DND-41 (cell line): Measurements from ENCODE around the gene FHAD1.
"Not testable (repeated sequence)": the region's sequence is repeated elsewhere in the genome, so short reads cannot be mapped to it uniquely, and the experiment has no call there.

ENCODE experiments used
- ATAC-seq: fragments of 200-7000 bp; cut with Tn5 transposase; 3 replicates; pipeline ENCODE4 v1.9.1; 2021; ENCODE audit warnings: low read depth; ENCODE audit not compliant: insufficient read depth
- DNase-seq: peaks from one replicate; pipeline ENCODE4 v3.0.0-alpha.2; 2020
- H2AFZ ChIP-seq: 2 replicates; pipeline ENCODE4 v1.6.0; 2012; ENCODE audit warnings: low read depth, low read length
- H3K27ac ChIP-seq: 2 replicates; pipeline ENCODE4 v1.5.1; 2012; ENCODE audit warnings: low read length, inconsistent platforms
- H3K27me3 ChIP-seq: fragments of 200-600 bp; sonication (generic); 2 replicates; pipeline ENCODE4 v1.6.0; 2012; ENCODE audit warnings: low read length, mild to moderate bottlenecking, inconsistent platforms; ENCODE audit not compliant: insufficient read depth, poor library complexity
- H3K36me3 ChIP-seq: 2 replicates; pipeline ENCODE4 v1.5.1; 2012; ENCODE audit warnings: low read length, inconsistent platforms; ENCODE audit not compliant: insufficient read depth
- H3K4me1 ChIP-seq: 2 replicates; pipeline ENCODE4 v1.5.1; 2012; ENCODE audit warnings: mild to moderate bottlenecking, low read length; ENCODE audit not compliant: insufficient read depth
- H3K4me2 ChIP-seq: 2 replicates; pipeline ENCODE4 v1.6.0; 2012; ENCODE audit warnings: mild to moderate bottlenecking, moderate library complexity, low read length, inconsistent platforms; ENCODE audit not compliant: insufficient read depth
- H3K4me3 ChIP-seq, 2 experiments: fragments of 200-600 bp in 1 of 2; shearing (Covaris generic) in 1 of 2; 2 replicates each; pipeline ENCODE4 v1.5.1; 2012 to 2016; ENCODE audit warnings: inconsistent platforms in 2 of 2, low read length in 2 of 2, mild to moderate bottlenecking in 2 of 2, low read depth in 1 of 2, moderate library complexity in 1 of 2
- H3K79me2 ChIP-seq: 2 replicates; pipeline ENCODE4 v1.6.0; 2012; ENCODE audit warnings: low read length, inconsistent platforms; ENCODE audit not compliant: insufficient read depth
- H3K9ac ChIP-seq: 2 replicates; pipeline ENCODE4 v1.6.0; 2012; ENCODE audit warnings: low read depth, mild to moderate bottlenecking, inconsistent platforms, low read length, moderate library complexity
- H3K9me3 ChIP-seq: 2 replicates; pipeline ENCODE4 v1.5.1; 2012; ENCODE audit warnings: low read length, moderate library complexity, mild to moderate bottlenecking, inconsistent platforms; ENCODE audit not compliant: insufficient read depth, severe bottlenecking
- H4K20me1 ChIP-seq: 2 replicates; pipeline ENCODE4 v1.6.0; 2012; ENCODE audit warnings: low read length; ENCODE audit not compliant: insufficient read depth
- EZH2 ChIP-seq: IDR thresholded peaks from 3 replicates; pipeline ENCODE4 v1.6.1; 2012; ENCODE audit warnings: borderline replicate concordance, low read depth, mild to moderate bottlenecking, moderate library complexity, low read length, inconsistent platforms; ENCODE audit not compliant: severe bottlenecking
- TF ChIP-seq, protein P1 (sequence below): IDR thresholded peaks from 2 replicates; pipeline ENCODE4 v1.5.1; 2012; ENCODE audit warnings: borderline replicate concordance, low read length, moderate library complexity, mild to moderate bottlenecking; ENCODE audit not compliant: poor library complexity, severe bottlenecking; ENCODE audit errors: extremely low read depth

FHAD1 gene

DNA sequence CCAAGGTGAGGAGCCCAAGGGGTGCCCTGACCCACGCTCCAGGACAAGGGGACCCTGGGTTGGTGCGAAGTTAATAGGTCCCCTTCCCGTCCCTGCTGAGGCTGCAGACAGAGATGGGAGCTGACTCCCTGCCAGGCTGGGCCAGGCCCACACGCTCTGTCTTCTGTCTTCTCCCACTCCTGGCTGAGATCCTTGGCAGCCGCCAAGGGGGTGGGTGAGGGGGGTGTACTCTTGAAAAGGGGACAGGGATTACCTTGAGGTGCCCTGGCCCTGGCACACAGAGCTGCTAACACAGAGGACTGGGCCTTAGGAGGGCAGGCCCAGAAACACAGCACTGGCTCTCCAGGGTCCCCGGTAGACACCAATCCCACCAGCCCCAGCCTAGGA lies 180.2 kb downstream of the FHAD1 start:
- Histone ChIP-seq H2AFZ (no peak overlapping the region), H3K4me1 (no peaks in the 10 kb centered on the region), H3K4me2 (no peak overlapping the region), H3K27me3 (no peaks in the 10 kb centered on the region), H3K9ac (no peak overlapping the region), H3K36me3 (peaks cover 22% of the 10 kb centered on the region), H3K79me2 (no peaks in the 10 kb centered on the region), H3K9me3 (no peaks in the 10 kb centered on the region), H3K4me3 (no peak overlapping the region), H4K20me1 (peaks cover 36% of the 10 kb centered on the region), H3K27ac (no peak overlapping the region)
- no peak for TF ChIP-seq EZH2
- TF ChIP-seq, protein P1, sequence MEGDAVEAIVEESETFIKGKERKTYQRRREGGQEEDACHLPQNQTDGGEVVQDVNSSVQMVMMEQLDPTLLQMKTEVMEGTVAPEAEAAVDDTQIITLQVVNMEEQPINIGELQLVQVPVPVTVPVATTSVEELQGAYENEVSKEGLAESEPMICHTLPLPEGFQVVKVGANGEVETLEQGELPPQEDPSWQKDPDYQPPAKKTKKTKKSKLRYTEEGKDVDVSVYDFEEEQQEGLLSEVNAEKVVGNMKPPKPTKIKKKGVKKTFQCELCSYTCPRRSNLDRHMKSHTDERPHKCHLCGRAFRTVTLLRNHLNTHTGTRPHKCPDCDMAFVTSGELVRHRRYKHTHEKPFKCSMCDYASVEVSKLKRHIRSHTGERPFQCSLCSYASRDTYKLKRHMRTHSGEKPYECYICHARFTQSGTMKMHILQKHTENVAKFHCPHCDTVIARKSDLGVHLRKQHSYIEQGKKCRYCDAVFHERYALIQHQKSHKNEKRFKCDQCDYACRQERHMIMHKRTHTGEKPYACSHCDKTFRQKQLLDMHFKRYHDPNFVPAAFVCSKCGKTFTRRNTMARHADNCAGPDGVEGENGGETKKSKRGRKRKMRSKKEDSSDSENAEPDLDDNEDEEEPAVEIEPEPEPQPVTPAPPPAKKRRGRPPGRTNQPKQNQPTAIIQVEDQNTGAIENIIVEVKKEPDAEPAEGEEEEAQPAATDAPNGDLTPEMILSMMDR: no peak
- no peak for ATAC-seq
- no peak for DNase-seq

GRCh38 chr1:15428252-15428651 lies 181.2 kb downstream of the FHAD1 start:
- H3K4me2 ChIP-seq, H3K79me2 ChIP-seq, H3K27me3 ChIP-seq, H3K27ac ChIP-seq, H2AFZ ChIP-seq, H3K9me3 ChIP-seq, H3K9ac ChIP-seq, H3K4me3 ChIP-seq, H3K4me1 ChIP-seq, ATAC-seq, DNase-seq: not testable (repeated sequence)
- Histone ChIP-seq H4K20me1 (peaks cover 31% of the 10 kb centered on the region), H3K36me3 (peaks cover 22% of the 10 kb centered on the region)

GRCh38 chr1:15428815-15429435 lies 181.9 kb downstream of the FHAD1 start:
- Histone ChIP-seq H3K4me2 (no peak overlapping the region), H3K4me1 (no peaks in the 10 kb centered on the region), H3K4me3 (no peak overlapping the region), H2AFZ (no peak overlapping the region), H4K20me1 (peaks cover 25% of the 10 kb centered on the region), H3K36me3 (peaks cover 22% of the 10 kb centered on the region), H3K27me3 (no peaks in the 10 kb centered on the region), H3K79me2 (no peaks in the 10 kb centered on the region), H3K27ac (no peak overlapping the region), H3K9ac (no peak overlapping the region), H3K9me3 (no peaks in the 10 kb centered on the region)
- ATAC-seq (no peak), DNase-seq (no peak)
- TF ChIP-seq, protein P1: no peak
- no peak for TF ChIP-seq EZH2

DNA sequence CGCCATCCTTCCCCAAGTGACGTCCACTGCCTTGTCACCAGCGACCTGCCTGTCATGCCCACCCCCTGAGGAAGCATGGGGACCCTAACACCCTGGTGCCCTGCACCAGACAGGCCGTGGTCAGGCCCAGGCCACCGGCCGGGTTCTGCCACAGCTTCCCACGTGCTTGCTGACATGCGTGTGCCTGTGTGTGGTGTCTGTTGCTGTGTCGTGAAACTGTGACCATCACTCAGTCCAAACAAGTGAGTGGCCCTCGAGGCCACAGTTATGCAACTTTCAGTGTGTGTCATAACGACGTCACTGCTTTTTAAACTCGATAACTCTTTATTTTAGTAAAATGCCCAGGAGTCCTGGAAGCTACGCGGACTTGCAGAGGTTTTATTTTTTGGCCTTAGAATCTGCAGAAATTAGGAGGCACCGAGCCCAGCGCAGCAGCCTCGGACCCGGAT lies 182.7 kb downstream of the FHAD1 start:
- Histone ChIP-seq H3K4me2 (no peak overlapping the region), H3K4me3 (no peak overlapping the region), H3K9ac (no peak overlapping the region), H4K20me1 (peaks cover 18% of the 10 kb centered on the region), H3K27me3 (no peaks in the 10 kb centered on the region), H3K9me3 (no peaks in the 10 kb centered on the region), H3K79me2 (no peaks in the 10 kb centered on the region), H3K4me1 (no peaks in the 10 kb centered on the region), H3K27ac (no peak overlapping the region), H2AFZ (no peak overlapping the region), H3K36me3 (peaks cover 22% of the 10 kb centered on the region)
- no peak for DNase-seq
- no peak for ATAC-seq
- TF ChIP-seq EZH2: no peak
- TF ChIP-seq, protein P1: no peak
